NCI-H82 treated with DMSO at 0.1 percent for 48 hours (cell line): ENCODE measurements around the gene C14orf132.

ENCODE experiments used
- DNase-seq: peaks from one replicate; lab custom pipeline; 2025; ENCODE audit not compliant: unreplicated experiment; lab: John Stamatoyannopoulos, UW

The C14orf132 gene

GRCh38 chr14:96096639-96097610 lies 57.8 kb downstream of the C14orf132 start:
- DNase-seq = no peak

DNA sequence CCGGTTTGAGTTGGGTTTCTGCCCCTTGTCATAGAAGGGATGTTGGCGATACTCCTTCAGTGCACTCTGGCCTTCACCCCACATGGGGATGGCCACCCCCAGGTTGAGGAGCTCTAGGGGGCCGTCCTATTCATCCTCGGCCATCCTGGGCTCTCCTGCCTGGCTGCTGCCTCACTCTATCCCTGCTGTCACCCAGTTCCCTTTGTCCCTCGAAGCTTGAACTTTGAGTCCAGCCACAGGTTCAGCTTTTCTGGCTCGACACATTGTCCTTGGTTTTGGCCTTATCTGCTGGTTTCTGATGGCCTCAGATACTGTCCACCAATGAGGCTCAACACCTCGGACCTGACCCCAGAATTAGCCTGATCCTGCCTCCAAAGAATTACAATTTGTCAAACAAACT lies 58.6 kb downstream of the C14orf132 start:
- no peak for DNase-seq

- peak; percentile 40 for DNase-seq
Observed at GRCh38 chr14:96098309-96098998, 59.3 kb downstream of the C14orf132 start.

GRCh38 chr14:96098999-96099335 lies 59.8 kb downstream of the C14orf132 start:
- no peak for DNase-seq

DNA sequence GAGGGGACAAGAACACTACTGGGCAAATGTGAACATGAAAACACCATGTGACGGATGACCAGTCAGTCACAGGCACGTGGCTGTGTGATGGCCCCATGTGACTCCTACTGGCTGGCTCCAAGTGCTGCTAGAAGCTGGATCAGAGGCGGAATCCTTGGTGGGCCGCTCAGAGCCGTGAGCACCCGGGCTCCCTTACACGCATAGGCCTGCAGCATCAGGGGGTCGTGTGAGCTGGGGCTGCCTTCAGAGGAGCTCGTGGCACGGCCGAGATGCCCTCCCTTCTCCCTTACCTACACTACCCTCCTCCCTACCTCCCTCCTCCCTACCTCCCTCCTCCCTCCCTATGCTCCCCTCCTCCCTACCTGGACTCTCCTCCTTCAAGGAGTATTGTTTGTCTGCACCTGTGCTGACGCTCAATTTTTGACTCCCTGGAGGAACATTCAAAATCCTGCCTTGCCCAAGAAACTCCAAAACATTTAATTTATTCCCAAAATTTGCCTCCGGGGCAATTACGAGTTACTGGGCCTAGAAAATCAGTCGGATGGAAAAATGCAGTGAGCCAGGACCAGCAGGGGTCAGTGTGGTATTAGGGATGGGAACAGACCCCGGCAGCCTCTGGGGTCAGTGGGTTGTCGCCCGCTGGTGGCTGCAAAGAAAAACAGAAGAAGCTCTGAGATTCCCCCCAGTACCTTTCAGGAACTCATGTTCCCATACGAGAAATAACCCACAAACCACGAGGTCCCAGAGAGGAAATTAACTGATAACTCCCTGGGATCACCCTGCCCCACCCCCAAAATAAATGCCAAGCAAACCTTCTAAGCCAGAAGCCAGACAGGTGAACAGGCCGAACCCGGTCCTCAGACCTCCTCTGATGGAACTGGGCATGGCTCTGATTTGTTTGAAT lies 61.3 kb downstream of the C14orf132 start:
- DNase-seq = peak; percentile 50

DNA sequence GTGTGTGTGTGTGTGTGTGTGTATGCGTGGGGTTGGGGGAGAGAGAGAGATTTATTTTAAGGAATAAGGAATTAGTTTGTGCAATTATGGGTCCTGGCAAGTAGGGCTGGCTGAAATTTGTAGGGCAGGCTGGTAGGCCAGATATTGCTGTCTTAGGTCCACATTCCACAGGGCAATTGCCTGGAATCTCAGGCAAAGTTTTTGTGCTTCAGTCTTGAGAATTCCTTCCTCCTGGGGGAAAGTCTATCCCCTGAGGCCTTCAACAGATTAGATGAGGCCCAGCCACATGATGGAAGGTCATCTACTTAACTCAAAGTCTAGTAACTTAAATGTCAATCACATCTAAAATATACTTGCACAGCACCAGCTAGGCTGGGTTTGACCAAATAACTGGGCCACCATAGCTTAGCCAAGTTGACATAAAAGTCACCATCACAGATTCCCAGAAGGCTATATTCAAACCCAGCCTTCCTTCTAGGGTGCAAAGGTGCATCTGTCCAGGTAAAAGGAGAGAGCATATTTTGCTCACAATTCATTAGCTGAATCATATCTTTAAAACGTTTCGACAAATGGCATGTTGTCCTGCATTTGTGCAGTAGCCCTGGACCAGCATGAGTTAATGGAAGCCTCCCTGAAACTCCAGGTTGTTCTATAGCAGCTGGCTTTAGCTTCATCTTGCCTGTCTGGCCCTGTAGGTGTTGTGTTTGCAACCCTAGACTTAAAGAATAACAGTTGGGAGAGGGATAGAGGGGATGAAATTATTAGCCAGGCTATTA lies 63.1 kb downstream of the C14orf132 start:
- no peak for DNase-seq

GRCh38 chr14:96103075-96103474 lies 63.9 kb downstream of the C14orf132 start:
- DNase-seq = no peak

DNA sequence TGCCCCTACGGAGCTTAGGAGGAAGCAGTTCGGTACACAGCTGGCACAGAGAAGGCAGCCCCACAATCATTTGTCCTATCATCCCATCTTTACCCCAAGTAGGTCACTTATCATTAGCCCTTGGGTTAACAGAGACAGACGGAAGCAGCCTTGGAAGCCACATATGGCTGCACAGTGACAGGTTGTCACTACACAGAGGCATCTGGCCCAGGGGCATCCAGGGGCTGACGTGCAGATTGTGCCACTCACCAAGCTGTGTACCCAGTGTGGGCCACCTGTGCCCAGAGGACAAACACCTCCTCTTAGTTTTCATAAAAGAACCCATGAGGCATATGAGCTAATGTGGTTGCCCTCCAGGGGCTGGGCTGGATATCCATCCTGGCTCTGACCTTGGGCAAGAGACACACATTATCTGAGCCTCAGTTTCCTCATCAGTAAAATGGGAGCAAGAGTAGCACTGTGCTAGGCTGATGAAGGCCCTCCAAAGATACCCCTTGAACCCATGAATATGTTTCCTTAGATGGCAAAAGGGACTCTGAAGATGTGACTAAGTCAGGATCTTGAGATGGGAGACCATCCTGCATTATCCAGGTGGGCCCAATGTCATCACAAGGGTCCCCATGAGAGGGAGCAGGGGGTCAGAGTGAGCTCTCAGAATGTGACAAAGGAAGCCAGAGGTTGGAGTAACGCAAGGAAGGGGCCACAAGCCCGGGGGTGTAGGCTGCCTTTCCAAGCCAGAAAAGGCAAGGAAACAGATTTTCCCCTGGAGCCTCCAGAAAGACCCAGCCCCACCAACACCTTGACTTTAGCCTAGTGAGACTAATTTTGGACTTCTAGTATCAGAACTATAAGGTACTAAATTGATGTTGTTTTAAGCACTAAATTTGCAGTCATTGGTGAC lies 64.6 kb downstream of the C14orf132 start:
- no peak for DNase-seq

- DNase-seq = no peak
Observed at GRCh38 chr14:96104469-96105057, 65.4 kb downstream of the C14orf132 start.

- no peak for DNase-seq
Observed at GRCh38 chr14:96105089-96105925, 66.1 kb downstream of the C14orf132 start.

GRCh38 chr14:96105926-96106441 lies 66.8 kb downstream of the C14orf132 start:
- no peak for DNase-seq

DNA sequence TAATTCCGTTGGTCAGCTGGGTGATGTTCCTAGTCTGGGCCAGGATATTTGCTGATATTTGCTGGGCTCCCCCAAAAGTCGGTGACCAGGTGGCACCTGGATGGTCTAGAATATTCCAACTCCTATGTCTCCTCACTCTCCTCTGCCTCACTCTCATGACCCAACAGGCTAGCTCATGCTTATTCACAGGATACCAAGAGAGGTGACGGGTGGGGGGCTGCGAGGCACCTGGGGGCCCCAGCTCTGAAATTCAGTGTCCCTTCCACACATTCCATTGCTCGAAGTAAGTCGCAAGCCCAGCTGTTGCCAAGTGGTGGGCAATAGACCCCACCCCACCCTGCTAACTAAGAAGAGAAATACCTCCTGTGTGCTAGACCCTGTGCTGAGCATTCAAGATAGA lies 67.7 kb downstream of the C14orf132 start:
- no peak for DNase-seq

- DNase-seq = no peak
Observed at GRCh38 chr14:96108061-96108795, 69.1 kb downstream of the C14orf132 start.

- DNase-seq = no peak
Observed at GRCh38 chr14:96108911-96109310, 69.7 kb downstream of the C14orf132 start.

DNA sequence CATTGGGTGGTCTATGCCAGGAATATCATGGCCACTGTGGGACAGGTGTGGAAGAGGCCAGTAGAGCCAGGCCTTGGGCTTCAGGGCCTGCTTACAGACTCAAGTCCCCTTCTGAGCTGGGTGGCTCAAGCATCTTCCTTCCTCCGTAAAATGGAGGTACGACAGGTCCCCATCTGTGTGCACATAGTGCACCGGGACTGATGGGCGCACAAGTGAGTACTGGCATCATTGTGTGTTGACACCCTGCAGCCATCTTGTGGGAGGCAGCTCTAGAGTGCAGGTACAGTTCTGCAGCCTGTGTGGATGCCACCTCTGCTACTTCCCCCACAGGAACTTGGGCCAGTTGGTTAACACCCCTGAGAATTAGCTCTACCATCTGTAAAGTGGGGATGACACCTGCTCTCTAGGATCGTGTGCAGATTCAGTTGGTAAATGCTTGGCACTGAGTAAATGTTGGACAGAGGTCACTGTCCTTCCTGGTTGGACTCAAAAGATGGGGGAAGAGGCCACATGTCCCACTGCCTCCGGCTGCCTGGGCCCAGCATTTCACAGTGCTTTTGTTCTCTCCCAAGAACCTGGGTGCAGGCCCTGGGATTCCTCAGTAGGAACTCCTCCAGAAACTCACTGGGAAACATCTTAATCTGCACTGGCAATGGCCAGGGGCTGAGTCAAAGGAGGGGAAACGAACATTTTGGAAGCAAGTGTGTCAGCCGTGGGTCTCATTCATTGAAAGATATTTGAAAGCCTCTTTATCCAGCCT lies 70.6 kb downstream of the C14orf132 start:
- no peak for DNase-seq

- DNase-seq = no peak
Observed at GRCh38 chr14:96112032-96112431, 72.9 kb downstream of the C14orf132 start.

DNA sequence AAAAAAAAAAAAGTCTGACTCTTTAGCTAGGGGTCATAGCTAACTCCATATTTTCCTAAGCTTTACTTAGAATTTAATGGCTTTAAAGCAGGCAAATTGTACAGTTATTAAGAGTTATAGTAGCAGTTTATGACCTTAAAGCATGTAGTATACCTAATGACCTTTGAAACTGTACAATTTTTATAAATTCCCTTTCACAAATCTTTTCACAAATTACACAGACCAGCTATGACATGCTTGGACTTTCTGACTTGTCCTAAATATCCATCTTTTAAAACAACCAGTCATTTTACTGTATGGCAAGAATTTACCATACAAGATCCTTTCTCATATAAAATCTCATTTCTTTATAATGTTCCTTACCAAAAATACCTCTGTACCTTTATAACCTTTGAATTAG lies 74.8 kb downstream of the C14orf132 start:
- no peak for DNase-seq
